Measurements from ENCODE around the gene CLASRP. TPM values are rescaled to one million over a fixed set of nuclear protein-coding genes. Genes with fewer than 3 reads are reported as not detected.

CLASRP gene
- total RNA-seq, 2 donors from 2014 or later: 53.5 to 82.6 TPM

- no peaks in the 10 kb centered on the region for H3K4me1 ChIP-seq
- no peak overlapping the region for H3K9ac ChIP-seq (ENCODE audit: low read depth in 2 of 2, low read length in 2 of 2)
- no peak for DNase-seq
- intact Hi-C loops (cut with DNase I): no loop called here
- no peak overlapping the region for H3K4me3 ChIP-seq
- TF ChIP-seq, protein P1, sequence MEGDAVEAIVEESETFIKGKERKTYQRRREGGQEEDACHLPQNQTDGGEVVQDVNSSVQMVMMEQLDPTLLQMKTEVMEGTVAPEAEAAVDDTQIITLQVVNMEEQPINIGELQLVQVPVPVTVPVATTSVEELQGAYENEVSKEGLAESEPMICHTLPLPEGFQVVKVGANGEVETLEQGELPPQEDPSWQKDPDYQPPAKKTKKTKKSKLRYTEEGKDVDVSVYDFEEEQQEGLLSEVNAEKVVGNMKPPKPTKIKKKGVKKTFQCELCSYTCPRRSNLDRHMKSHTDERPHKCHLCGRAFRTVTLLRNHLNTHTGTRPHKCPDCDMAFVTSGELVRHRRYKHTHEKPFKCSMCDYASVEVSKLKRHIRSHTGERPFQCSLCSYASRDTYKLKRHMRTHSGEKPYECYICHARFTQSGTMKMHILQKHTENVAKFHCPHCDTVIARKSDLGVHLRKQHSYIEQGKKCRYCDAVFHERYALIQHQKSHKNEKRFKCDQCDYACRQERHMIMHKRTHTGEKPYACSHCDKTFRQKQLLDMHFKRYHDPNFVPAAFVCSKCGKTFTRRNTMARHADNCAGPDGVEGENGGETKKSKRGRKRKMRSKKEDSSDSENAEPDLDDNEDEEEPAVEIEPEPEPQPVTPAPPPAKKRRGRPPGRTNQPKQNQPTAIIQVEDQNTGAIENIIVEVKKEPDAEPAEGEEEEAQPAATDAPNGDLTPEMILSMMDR (IDR thresholded peaks at IDR 0.05): no peak
- no peaks in the 10 kb centered on the region for H3K9me3 ChIP-seq
- H3K27me3 ChIP-seq: no peaks in the 10 kb centered on the region
- peaks cover 6% of the 10 kb centered on the region for H3K36me3 ChIP-seq
- no peak overlapping the region for H3K27ac ChIP-seq
These were observed 13.6 kb upstream of the CLASRP start for GRCh38 chr19:45025264-45025663.

DNA sequence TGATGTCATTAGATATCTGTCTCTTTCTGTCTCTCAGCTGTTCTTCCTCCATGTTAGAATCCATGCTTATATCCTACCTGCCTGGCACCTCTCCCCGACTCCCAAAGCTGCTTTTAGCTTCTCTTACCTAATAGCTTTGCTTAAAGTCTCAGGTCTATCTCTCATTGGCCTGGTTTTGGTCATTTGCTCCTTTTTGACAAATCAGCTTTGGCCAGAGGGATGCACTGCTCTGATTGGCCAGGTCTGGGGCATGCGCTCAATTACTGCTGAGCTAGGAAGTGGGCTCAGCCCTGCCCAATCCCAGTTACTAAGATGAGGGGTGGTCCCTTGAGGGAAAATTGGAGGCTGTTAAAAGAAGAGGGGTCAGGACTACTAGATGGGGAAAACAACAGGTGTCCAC, 11.5 kb upstream of the CLASRP start:
- Histone ChIP-seq H3K9ac (ENCODE audit: low read depth in 2 of 2, low read length in 2 of 2) (no peak overlapping the region), H3K4me1 (no peaks in the 10 kb centered on the region), H3K36me3 (peaks cover 6% of the 10 kb centered on the region), H3K9me3 (no peaks in the 10 kb centered on the region), H3K27ac (no peak overlapping the region), H3K27me3 (no peaks in the 10 kb centered on the region), H3K4me3 (no peak overlapping the region)
- intact Hi-C loops (cut with DNase I): no loop called here
- TF ChIP-seq, protein P1 (IDR thresholded peaks at IDR 0.05): no peak
- no peak for DNase-seq

DNA sequence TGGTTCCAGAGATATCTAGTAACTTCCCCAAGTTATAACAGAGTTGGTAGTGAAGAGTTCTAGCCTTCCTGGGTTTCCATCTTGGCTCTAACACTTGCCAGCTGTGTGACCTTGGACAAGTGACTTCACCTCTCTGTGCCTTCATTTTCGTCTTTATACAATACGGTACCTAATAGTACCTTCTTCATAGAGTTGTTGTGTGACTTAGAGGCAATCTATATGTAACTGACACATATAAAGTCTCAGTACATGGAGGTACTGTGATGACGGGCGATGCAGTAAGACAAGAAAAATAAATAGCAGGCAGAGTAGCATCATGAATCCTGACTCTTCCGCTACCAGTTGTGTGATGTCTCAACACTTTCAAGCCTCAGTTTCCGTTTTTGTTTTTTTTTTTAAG, 8.0 kb upstream of the CLASRP start:
- Histone ChIP-seq H3K4me1 (no peaks in the 10 kb centered on the region), H3K36me3 (peaks cover 6% of the 10 kb centered on the region), H3K27ac (no peak overlapping the region), H3K9ac (ENCODE audit: low read depth in 2 of 2, low read length in 2 of 2) (no peak overlapping the region), H3K4me3 (no peak overlapping the region), H3K9me3 (no peaks in the 10 kb centered on the region), H3K27me3 (no peaks in the 10 kb centered on the region)
- DNase-seq: no peak
- TF ChIP-seq, protein P1 (IDR thresholded peaks at IDR 0.05): no peak
- intact Hi-C loops (cut with DNase I): no loop called here

DNA sequence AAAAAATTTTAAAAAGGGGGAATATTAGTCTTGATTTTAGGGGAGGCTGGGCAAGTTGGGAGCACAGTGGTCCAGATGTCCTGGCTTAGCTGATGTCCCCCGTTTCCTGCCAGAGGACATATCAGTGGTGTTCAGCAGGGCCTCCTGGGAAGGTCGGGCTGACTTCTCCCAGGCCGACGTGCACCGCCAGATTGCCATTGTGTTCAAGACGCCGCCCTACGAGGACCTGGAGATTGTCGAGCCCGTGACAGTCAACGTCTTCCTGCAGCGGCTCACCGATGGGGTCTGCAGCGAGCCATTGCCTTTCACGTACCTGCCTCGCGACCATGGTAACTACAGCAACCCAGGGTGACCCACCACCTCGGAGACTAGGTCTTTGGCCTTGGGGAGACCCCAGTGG, 6.4 kb upstream of the CLASRP start:
- TF ChIP-seq, protein P1 (IDR thresholded peaks at IDR 0.05): no peak
- H3K27ac ChIP-seq: no peak overlapping the region
- intact Hi-C loops (cut with DNase I): no loop called here

GRCh38 chr19:45035755-45036154, 3.1 kb upstream of the CLASRP start:
- Histone ChIP-seq H3K36me3 (peaks cover 1% of the 10 kb centered on the region), H3K4me1 (peaks cover 13% of the 10 kb centered on the region), H3K9ac (ENCODE audit: low read depth in 2 of 2, low read length in 2 of 2) (no peak overlapping the region), H3K9me3 (no peaks in the 10 kb centered on the region), H3K27me3 (no peaks in the 10 kb centered on the region), H3K27ac (no peak overlapping the region), H3K4me3 (no peak overlapping the region)
- no peak for DNase-seq
- TF ChIP-seq, protein P1 (IDR thresholded peaks at IDR 0.05): no peak
- intact Hi-C loops (cut with DNase I): no loop called here

More for the DNA sequence above, 6.4 kb upstream of the CLASRP start:
- Histone ChIP-seq H3K4me1 (no peaks in the 10 kb centered on the region), H3K9ac (ENCODE audit: low read depth in 2 of 2, low read length in 2 of 2) (no peak overlapping the region), H3K36me3 (peaks cover 6% of the 10 kb centered on the region), H3K27me3 (no peaks in the 10 kb centered on the region), H3K4me3 (no peak overlapping the region), H3K9me3 (no peaks in the 10 kb centered on the region)
- DNase-seq: no peak
